OCI-LY7 (cell line): ENCODE measurements around the gene B3GALNT1. TPM values are rescaled to one million over a fixed set of nuclear protein-coding genes. Genes with fewer than 3 reads are reported as not detected.

Experiments used
- BruUV-seq: library from RNA; stranded (reverse); fragments of 400-500 nt; replicated peaks from 2 replicates; lab custom pipeline; 2021; lab: Mats Ljungman, UMichigan
- CTCF ChIA-PET: fragments of 300-600 bp; sonication (Branson Sonifier 250); formaldehyde crosslinking; loops from one replicate; lab custom pipeline; 2022; ENCODE audit warnings: antibody characterized with exemption; ENCODE audit not compliant: unreplicated experiment; lab: Charles Lee
- POLR2A ChIA-PET: fragments of 300-600 bp; sonication (Branson Sonifier 250); formaldehyde crosslinking; loops from one replicate; lab custom pipeline; 2022; ENCODE audit warnings: antibody characterized with exemption; lab: Charles Lee
- DNase-seq: peaks from one replicate; pipeline ENCODE4 v3.0.0-alpha.2; 2015; ENCODE audit warnings: low spot score
- H2AFZ ChIP-seq: fragments of 200-600 bp; sonication (generic), shearing (Covaris generic); 2 replicates; pipeline ENCODE4 v1.6.1; 2014; ENCODE audit warnings: mild to moderate bottlenecking, antibody characterized with exemption, low read length, moderate library complexity
- H3K27ac ChIP-seq: fragments of 200-600 bp; sonication (generic); 2 replicates; pipeline ENCODE4 v1.5.1; 2014; ENCODE audit warnings: mixed run types, low read depth, mild to moderate bottlenecking, moderate library complexity, low read length, inconsistent platforms; ENCODE audit not compliant: poor library complexity, severe bottlenecking
- H3K36me3 ChIP-seq: fragments of 200-600 bp; sonication (generic); 2 replicates; pipeline ENCODE4 v1.6.1; 2014; ENCODE audit warnings: mild to moderate bottlenecking, antibody characterized with exemption, low read length, moderate library complexity, mixed read lengths; ENCODE audit not compliant: insufficient read depth
- H3K4me1 ChIP-seq: fragments of 200-600 bp; sonication (generic); 2 replicates; pipeline ENCODE4 v1.5.1; 2014; ENCODE audit warnings: mild to moderate bottlenecking, low read length; ENCODE audit not compliant: insufficient read depth, poor library complexity, severe bottlenecking
- H3K4me2 ChIP-seq: fragments of 200-600 bp; sonication (generic); 2 replicates; pipeline ENCODE4 v1.6.1; 2014; ENCODE audit warnings: mild to moderate bottlenecking, low read length
- H3K4me3 ChIP-seq: fragments of 200-600 bp; sonication (generic); 2 replicates; pipeline ENCODE4 v1.5.1; 2014; ENCODE audit warnings: mild to moderate bottlenecking, low read depth, low read length; ENCODE audit not compliant: poor library complexity, severe bottlenecking
- H3K79me2 ChIP-seq: fragments of 200-600 bp; sonication (generic); 2 replicates; pipeline ENCODE4 v1.6.1; 2016; ENCODE audit warnings: low read depth, mild to moderate bottlenecking, low read length, moderate library complexity, mixed read lengths; ENCODE audit not compliant: insufficient read depth
- H3K9me2 ChIP-seq: fragments of 200-600 bp; sonication (generic); 2 replicates; pipeline ENCODE4 v1.6.1; 2016; ENCODE audit warnings: mild to moderate bottlenecking, low read length, mixed read lengths; ENCODE audit not compliant: insufficient read depth
- H3K9me3 ChIP-seq: fragments of 200-600 bp; sonication (generic); 2 replicates; pipeline ENCODE4 v1.6.1; 2014; ENCODE audit warnings: mild to moderate bottlenecking, mixed run types, low read length, mixed read lengths
- H4K20me1 ChIP-seq: fragments of 200-600 bp; sonication (generic); 2 replicates; pipeline ENCODE4 v1.6.1; 2014; ENCODE audit warnings: mild to moderate bottlenecking, antibody characterized with exemption, low read length, moderate library complexity, mixed read lengths; ENCODE audit not compliant: insufficient read depth
- EZH2phosphoT487 ChIP-seq: fragments of 200-600 bp; sonication (generic); IDR thresholded peaks from 2 replicates; pipeline ENCODE4 v1.6.1; 2018; ENCODE audit warnings: low read depth, borderline replicate concordance, mild to moderate bottlenecking, mixed run types, antibody characterized with exemption, low read length, moderate library complexity, mixed read lengths
- intact Hi-C: fragments of 100-400 bp; cut with micrococcal nuclease; formaldehyde crosslinking; loops from one replicate; pipeline ENCODE4 v1.10.0; 2022; ENCODE audit not compliant: unreplicated experiment
- total RNA-seq, 2 experiments: library from RNA; depleted of rRNA in 1 of 2; stranded (reverse); fragments of >200 nt in 1 of 2; shearing (Covaris generic) in 1 of 2; gene quantifications; 2 replicates each; pipeline ENCODE4 v1.2.3, GENCODE V29; 2014 to 2022
- TF ChIP-seq, protein P1 (sequence below): fragments of 200-600 bp; sonication (generic); conservative IDR thresholded peaks from 2 replicates; pipeline ENCODE4 v1.5.1; 2014; ENCODE audit warnings: mild to moderate bottlenecking, antibody characterized with exemption, low read length, moderate library complexity, mixed read lengths

The B3GALNT1 gene
- total RNA-seq, 2 experiments from 2014 or later: not detected

DNA sequence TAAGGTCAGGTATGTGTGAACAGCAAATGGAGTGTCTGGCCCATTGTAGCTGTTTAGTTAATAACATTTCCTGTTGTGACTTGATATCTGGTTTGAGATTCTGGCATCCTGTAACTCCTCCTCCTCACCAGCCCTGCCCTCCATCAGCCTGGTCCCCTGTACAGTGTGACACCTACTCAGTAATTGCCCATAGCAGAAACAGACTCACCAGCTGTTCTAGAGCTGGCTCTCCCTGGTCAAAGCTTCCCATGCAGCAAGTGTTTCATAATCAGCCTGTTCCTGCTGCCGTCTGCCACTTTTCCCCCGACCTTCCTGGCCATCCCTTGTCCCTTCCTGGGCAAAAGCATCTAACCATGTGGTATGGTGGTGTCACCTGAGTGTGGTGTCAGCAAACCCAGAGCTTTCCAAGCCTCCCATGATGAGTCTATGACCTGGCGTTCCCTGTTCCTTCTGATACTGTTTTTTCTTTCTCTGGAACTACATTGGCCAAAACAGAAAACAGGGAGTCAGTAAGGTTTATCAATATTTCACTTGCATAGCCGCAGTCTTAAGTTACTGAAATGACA is 55.4 kb downstream of the B3GALNT1 start:
- POLR2A ChIA-PET: interaction anchor here (1.0 to 1.8 kb wide), 4 partner anchors 14 to 20 kb away, joined by 3 to 8 read pairs (median 4); no protein-coding TSS in a partner anchor
- Histone ChIP-seq H3K4me2 (no peak overlapping the region), H3K9me2 (no peaks in the 10 kb centered on the region), H3K27ac (no peak overlapping the region), H3K36me3 (no peaks in the 10 kb centered on the region), H3K4me1 (peaks cover 20% of the 10 kb centered on the region), H4K20me1 (no peaks in the 10 kb centered on the region), H3K79me2 (no peaks in the 10 kb centered on the region), H2AFZ (no peak overlapping the region), H3K9me3 (no peaks in the 10 kb centered on the region), H3K4me3 (no peak overlapping the region)
- no TSS peak for BruUV-seq
- TF ChIP-seq, protein P1, sequence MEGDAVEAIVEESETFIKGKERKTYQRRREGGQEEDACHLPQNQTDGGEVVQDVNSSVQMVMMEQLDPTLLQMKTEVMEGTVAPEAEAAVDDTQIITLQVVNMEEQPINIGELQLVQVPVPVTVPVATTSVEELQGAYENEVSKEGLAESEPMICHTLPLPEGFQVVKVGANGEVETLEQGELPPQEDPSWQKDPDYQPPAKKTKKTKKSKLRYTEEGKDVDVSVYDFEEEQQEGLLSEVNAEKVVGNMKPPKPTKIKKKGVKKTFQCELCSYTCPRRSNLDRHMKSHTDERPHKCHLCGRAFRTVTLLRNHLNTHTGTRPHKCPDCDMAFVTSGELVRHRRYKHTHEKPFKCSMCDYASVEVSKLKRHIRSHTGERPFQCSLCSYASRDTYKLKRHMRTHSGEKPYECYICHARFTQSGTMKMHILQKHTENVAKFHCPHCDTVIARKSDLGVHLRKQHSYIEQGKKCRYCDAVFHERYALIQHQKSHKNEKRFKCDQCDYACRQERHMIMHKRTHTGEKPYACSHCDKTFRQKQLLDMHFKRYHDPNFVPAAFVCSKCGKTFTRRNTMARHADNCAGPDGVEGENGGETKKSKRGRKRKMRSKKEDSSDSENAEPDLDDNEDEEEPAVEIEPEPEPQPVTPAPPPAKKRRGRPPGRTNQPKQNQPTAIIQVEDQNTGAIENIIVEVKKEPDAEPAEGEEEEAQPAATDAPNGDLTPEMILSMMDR: no peak
- TF ChIP-seq EZH2phosphoT487: no peak
- DNase-seq: no peak
- CTCF ChIA-PET: no interaction called here
- intact Hi-C loops: no loop called here

DNA sequence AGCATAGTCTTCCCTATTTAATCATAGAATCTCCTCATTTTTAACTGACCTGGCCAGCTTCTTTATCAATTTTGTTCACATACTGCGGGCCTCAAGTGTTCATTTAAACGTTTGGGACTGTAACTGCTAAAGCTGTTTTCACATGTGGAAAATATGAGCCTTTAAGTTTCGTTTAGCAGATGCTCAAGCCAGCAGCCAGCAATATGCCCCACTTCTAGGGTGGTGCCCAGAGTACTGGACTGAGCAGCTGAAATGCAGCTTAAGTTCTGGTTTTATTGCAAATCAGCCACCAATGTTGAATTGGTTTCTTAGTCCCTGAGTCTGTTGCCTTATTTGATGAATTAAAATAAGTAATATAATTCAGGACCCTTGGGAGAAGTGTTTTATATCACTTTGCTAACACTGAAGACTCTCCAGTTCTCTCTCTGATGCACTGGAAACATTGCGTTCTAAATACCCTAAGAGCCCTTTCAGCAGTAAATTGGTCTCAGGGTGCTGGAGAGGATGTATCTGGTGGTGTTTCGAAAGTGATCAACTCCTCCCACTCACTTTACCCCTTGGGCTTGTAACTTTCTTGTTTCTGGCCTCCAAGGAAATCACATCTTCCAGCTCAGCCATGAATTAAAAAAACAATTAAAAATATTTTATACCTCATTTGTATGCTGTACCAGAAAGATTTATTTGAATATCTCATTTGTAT is 61.7 kb downstream of the B3GALNT1 start:
- Histone ChIP-seq H3K9me3 (no peaks in the 10 kb centered on the region), H3K4me2 (no peak overlapping the region), H3K79me2 (no peaks in the 10 kb centered on the region), H3K9me2 (no peaks in the 10 kb centered on the region), H3K27ac (no peak overlapping the region), H3K4me3 (no peak overlapping the region), H2AFZ (no peak overlapping the region), H4K20me1 (no peaks in the 10 kb centered on the region), H3K4me1 (peaks cover 18% of the 10 kb centered on the region), H3K36me3 (no peaks in the 10 kb centered on the region)
- BruUV-seq: no TSS peak
- POLR2A ChIA-PET: interaction anchor here (0.6 to 1.9 kb wide), 7 partner anchors 17 to 288 kb away, joined by 3 to 5 read pairs (median 4); no protein-coding TSS in a partner anchor
- no peak for DNase-seq
- intact Hi-C loops: no loop called here
- CTCF ChIA-PET: no interaction called here
- TF ChIP-seq EZH2phosphoT487: no peak
- TF ChIP-seq, protein P1: no peak
